GM12801 (cell line): ENCODE measurements around the gene ZNF709.

Experiments used
- CTCF ChIP-seq: IDR thresholded peaks from one replicate; pipeline ENCODE4 v1.5.1; 2011; ENCODE audit warnings: control low read depth; ENCODE audit not compliant: insufficient read length; ENCODE audit errors: extremely low read depth

ZNF709 gene

GRCh38 chr19:12484371-12485051 is at the start of gene ZNF709:
TSS of gene ZNF709 (minus strand) at chr19:12484816. CDS start at chr19:12484657, 159 bp downstream.
- no peak for TF ChIP-seq CTCF

GRCh38 chr19:12527034-12527836 is 42.6 kb upstream of the ZNF709 start:
- no peak for TF ChIP-seq CTCF

- TF ChIP-seq CTCF, result no peak
These were observed 41.9 kb upstream of the ZNF709 start for GRCh38 chr19:12526542-12526941.

GRCh38 chr19:12521996-12522395 is 37.4 kb upstream of the ZNF709 start:
- TF ChIP-seq CTCF, result no peak

GRCh38 chr19:12513531-12514061 is 29.0 kb upstream of the ZNF709 start:
- no peak for TF ChIP-seq CTCF

GRCh38 chr19:12497032-12497431 is 12.4 kb upstream of the ZNF709 start:
- TF ChIP-seq CTCF, result no peak

GRCh38 chr19:12496480-12496879 is 11.9 kb upstream of the ZNF709 start:
- TF ChIP-seq CTCF, result no peak
